ENCODE measurements around the gene GRM3. TPM values are rescaled to one million over a fixed set of nuclear protein-coding genes. Genes with fewer than 3 reads are reported as not detected.

GRM3 gene
- total RNA-seq, 3 donors from 2014 or later: not detected

DNA sequence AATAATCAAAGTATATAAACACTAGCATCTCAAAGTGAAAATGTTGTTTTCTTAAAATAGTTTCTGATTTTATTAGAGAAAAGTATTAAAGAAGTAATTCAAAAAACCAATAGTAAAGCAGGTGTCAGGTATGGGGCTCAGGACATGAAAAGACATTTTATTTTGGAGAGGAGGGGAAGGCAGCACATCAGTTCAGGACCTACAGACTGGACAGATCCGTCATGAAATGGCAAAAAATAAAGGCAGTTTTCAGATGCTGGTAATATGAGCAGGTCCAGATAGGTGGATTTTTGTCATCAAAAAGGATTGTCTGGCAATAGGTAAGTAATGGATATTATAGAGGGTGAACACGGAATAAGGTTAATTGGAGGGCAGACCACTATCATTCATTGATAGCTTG, 49.0 kb downstream of the GRM3 start:
- Histone ChIP-seq H3K4me3 (no peak overlapping the region), H3K4me1 (no peaks in the 10 kb centered on the region), H3K27ac (no peak overlapping the region), H3K9me3 (no peaks in the 10 kb centered on the region), H3K27me3 (no peaks in the 10 kb centered on the region), H3K36me3 (no peaks in the 10 kb centered on the region)
- no peak for DNase-seq (ENCODE audit: low spot score in 2 of 2)
- intact Hi-C loops (cut with DNase I; ENCODE audit: low total_unique reads): no loop called here
- TF ChIP-seq POLR2AphosphoS5 (IDR thresholded peaks at IDR 0.05) (no peak), POLR2A (IDR thresholded peaks at IDR 0.05) (no peak)
- TF ChIP-seq, protein P1, sequence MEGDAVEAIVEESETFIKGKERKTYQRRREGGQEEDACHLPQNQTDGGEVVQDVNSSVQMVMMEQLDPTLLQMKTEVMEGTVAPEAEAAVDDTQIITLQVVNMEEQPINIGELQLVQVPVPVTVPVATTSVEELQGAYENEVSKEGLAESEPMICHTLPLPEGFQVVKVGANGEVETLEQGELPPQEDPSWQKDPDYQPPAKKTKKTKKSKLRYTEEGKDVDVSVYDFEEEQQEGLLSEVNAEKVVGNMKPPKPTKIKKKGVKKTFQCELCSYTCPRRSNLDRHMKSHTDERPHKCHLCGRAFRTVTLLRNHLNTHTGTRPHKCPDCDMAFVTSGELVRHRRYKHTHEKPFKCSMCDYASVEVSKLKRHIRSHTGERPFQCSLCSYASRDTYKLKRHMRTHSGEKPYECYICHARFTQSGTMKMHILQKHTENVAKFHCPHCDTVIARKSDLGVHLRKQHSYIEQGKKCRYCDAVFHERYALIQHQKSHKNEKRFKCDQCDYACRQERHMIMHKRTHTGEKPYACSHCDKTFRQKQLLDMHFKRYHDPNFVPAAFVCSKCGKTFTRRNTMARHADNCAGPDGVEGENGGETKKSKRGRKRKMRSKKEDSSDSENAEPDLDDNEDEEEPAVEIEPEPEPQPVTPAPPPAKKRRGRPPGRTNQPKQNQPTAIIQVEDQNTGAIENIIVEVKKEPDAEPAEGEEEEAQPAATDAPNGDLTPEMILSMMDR (IDR thresholded peaks at IDR 0.05): no peak

GRCh38 chr7:86706406-86706805, 62.7 kb downstream of the GRM3 start:
- Histone ChIP-seq H3K4me1 (no peaks in the 10 kb centered on the region), H3K9me3 (no peaks in the 10 kb centered on the region), H3K27ac (no peak overlapping the region), H3K36me3 (no peaks in the 10 kb centered on the region), H3K4me3 (no peak overlapping the region), H3K27me3 (no peaks in the 10 kb centered on the region)
- intact Hi-C loops (cut with DNase I; ENCODE audit: low total_unique reads): no loop called here
- TF ChIP-seq, protein P1 (IDR thresholded peaks at IDR 0.05): no peak
- no peak for TF ChIP-seq POLR2AphosphoS5 (IDR thresholded peaks at IDR 0.05)
- no peak for TF ChIP-seq POLR2A (IDR thresholded peaks at IDR 0.05)
- DNase-seq (ENCODE audit: low spot score in 2 of 2): no peak

DNA sequence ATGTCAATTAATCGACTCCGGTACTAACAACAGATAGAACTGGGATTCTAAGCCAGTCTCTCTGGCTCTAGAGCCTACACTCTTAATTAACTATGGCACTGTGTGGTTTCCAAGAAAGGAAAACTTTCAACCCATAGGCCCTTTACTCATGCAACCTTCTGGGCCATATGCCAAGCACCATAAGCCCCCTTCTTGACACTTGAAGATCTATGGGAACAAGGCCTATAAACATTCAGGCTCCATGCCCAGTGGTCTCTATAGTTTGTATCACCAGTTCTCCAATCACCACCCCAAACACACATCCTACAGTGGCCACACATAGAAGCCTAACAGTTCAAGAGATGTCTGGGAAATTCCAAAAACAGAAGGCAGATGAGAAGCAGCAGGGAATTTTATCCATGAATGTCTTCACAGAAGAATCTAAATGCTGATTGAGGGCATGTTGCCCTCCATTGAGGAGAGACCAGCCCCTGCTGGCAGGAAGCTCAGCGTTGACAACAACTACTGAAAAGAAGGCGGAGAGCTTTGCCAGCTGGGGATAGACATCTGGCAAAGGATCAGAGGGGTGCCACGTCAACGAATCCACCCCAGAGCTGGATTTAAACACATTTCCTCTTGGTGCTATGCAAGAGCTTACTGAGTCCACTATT, 64.4 kb downstream of the GRM3 start:
- no peak overlapping the region for H3K27ac ChIP-seq
- intact Hi-C loops (cut with DNase I; ENCODE audit: low total_unique reads): no loop called here
- no peaks in the 10 kb centered on the region for H3K27me3 ChIP-seq
- no peaks in the 10 kb centered on the region for H3K36me3 ChIP-seq
- no peak for DNase-seq (ENCODE audit: low spot score in 2 of 2)
- H3K9me3 ChIP-seq: no peaks in the 10 kb centered on the region
- no peaks in the 10 kb centered on the region for H3K4me1 ChIP-seq
- TF ChIP-seq POLR2A (IDR thresholded peaks at IDR 0.05): no peak
- no peak overlapping the region for H3K4me3 ChIP-seq

GRCh38 chr7:86720306-86720705, 76.6 kb downstream of the GRM3 start:
- Histone ChIP-seq H3K27ac (no peak overlapping the region), H3K36me3 (no peaks in the 10 kb centered on the region), H3K4me3 (no peak overlapping the region), H3K4me1 (no peaks in the 10 kb centered on the region), H3K9me3 (no peaks in the 10 kb centered on the region), H3K27me3 (no peaks in the 10 kb centered on the region)
- intact Hi-C loops (cut with DNase I; ENCODE audit: low total_unique reads): no loop called here
- DNase-seq (ENCODE audit: low spot score in 2 of 2): no peak
- TF ChIP-seq POLR2A (IDR thresholded peaks at IDR 0.05) (no peak), POLR2AphosphoS5 (IDR thresholded peaks at IDR 0.05) (no peak)
- TF ChIP-seq, protein P1 (IDR thresholded peaks at IDR 0.05): no peak

DNA sequence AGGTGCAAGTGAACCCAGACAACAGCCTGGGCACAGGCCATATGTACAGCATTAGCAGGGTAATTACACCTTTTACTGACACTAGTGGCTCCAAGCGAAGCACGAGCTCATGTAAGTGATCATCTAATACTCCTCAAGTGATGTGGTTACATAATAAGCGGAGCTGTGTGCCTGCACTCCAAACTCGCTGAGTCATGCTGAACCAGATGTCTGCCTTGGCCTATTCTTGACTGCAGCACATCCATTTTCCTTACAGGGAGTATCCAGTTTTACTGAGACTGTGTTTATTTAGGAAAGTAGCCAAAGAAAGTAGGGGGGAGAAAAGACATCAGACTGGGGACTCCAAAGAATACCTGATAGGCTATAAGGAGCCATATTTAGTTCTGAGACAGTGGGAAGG, 90.1 kb downstream of the GRM3 start:
- Histone ChIP-seq H3K4me3 (no peak overlapping the region), H3K36me3 (no peaks in the 10 kb centered on the region), H3K4me1 (no peaks in the 10 kb centered on the region), H3K27ac (no peak overlapping the region), H3K27me3 (no peaks in the 10 kb centered on the region), H3K9me3 (peaks cover 0 to 11% of the 10 kb centered on the region in 2 donors)
- TF ChIP-seq POLR2A (IDR thresholded peaks at IDR 0.05): no peak
- TF ChIP-seq, protein P1 (IDR thresholded peaks at IDR 0.05): no peak
- TF ChIP-seq POLR2AphosphoS5 (IDR thresholded peaks at IDR 0.05): no peak
- no peak for DNase-seq (ENCODE audit: low spot score in 2 of 2)
- intact Hi-C loops (cut with DNase I; ENCODE audit: low total_unique reads): no loop called here

All from breast epithelium (tissue), 4 donors.